Stimulated activated CD4-positive, alpha-beta T cell treated with anti-CD3 and anti-CD28 coated beads, Interleukin-2, amount 100 ng/mL, for 4 hours (primary cell): ENCODE measurements around the gene ZNF446.
A peak's percentile ranks its signal among the peaks of the same experiment; 100 is the strongest.
"Not testable (repeated sequence)": the region's sequence is repeated elsewhere in the genome, so short reads cannot be mapped to it uniquely, and the experiment has no call there.

ENCODE experiments used
- DNase-seq: peaks from one replicate; pipeline ENCODE4 v3.0.0-alpha.2; 2020; ENCODE audit warnings: low read depth

Gene ZNF446

DNA sequence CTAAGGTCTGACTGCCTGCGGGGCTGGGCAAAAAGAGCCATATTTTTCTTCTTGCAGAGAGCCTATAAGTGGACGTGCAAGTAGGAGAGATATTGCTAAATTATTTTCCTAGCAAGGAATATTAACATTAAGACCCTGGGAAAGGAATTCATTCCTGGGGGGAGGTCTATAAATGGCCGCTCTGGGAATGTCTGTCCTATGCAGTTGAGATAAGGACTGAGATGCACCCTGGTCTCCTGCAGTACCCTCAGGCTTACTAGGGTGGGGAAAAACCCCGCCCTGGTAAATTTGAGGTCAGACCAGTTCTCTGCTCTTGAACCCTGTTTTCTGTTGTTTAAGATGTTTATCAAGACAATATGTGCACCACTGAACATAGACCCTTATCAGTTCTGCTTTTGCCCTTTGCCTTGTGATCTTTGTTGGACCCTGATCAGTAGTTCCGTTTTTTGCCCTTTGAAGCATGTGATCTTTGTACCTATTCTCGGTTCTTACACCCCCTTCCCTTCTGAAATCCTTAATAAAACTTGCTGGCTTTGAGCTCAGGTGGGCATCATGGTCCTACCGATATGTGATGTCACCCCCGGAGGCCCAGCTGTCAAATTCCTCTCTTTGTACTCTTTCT lies 31.6 kb downstream of the ZNF446 start:
- not testable (repeated sequence) for DNase-seq

DNA sequence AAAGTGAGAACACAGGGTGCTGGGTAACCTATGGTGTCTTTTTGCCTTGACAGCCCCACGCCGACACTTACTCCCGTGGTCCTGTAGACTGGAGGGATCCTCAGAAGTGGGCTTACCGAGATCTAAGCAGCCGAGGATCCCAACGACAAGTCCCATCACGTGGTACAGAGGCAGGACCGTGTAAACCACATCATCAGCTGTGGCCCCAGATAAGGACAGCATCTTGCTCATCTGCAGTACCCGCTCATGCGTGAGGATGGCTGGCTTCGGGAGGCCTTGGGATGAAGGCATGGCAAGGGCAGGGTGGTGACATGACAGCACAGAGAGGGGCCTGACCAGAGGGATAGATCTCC lies 33.6 kb downstream of the ZNF446 start:
- DNase-seq: no peak

DNA sequence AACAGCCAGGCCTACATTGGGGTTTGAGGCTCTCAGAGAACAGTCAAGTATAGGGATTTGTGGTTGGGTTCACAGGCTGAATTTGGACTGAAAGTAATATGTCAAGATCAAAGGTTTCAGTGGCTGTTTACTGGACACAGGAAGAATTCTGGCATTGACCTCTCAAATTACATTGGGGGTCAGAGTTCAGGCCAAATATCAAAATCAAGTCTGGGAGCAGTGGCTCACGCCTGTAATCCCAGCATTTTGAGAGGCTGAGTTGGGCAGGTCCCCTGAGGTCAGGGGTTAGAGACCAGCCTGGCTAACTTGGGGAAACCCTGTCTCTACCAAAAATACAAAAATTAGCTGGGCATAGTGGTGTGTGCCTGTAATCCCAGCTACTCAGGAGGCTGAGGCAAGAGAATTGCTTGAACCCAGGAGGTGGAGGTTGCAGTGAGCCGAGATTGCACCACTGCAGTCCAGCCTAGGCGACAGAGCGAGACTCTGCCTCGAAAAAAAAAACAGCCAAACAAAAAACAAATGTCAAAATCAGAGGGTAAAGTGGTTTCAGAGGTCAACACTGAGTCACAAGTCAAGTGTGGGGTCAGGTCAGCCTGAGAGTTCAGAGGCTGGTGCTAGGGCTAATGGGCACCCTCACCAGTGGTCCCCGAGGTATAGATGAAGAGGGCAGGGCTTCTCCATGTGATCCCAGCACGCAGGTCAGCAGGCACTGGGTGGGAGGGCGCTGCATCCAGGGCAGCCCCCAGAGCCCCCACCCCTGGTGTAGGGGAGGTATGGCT lies 34.1 kb downstream of the ZNF446 start:
- DNase-seq: no peak

DNA sequence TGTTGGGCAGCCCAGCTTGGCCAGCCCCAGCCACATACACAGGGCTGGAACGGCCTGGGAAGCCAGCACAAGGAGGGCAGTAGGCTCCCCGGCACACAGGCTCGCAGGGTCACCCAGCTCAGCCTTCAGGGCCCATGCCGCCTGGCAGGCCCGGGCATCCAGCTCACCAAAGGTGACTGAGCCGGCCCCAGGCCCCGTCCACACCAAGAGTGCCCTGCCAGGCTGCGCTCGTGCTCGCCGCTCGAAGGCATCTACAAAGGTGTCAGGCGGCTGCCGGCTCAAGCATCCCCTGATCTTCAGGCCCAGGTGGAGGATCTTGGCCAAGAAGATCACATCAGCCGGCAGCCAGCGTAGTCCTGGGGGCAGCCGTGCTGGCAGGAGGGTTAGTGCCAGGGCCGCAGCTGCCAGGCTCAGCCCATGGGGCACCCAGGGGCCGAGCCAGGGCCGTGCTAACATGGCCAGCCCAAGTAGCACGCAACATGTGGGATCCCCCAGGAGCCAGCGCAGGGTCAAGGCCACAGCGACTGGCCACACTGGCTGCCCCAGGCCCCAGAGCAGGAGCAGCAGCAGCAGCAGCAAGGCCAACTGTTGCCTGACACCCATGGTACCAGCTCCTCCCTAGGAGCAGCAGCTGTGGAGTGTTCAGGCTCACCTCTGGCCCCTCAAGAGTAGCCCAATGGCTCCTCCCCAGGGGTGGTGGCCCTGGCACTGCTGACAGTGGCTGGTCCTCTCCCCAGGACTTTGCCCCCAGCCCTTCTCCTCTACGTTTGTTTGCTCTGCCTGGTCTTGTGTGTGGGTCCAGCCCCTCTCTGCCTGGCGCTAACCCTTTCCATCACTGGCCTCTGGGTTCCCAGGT lies 35.4 kb downstream of the ZNF446 start, which contains the start of gene SLC27A5:
Gene SLC27A5 (minus strand): TSS at position 640 of the 856 bp plus-strand sequence. CDS start 37 bp downstream, at position 603.
- no peak for DNase-seq

DNA sequence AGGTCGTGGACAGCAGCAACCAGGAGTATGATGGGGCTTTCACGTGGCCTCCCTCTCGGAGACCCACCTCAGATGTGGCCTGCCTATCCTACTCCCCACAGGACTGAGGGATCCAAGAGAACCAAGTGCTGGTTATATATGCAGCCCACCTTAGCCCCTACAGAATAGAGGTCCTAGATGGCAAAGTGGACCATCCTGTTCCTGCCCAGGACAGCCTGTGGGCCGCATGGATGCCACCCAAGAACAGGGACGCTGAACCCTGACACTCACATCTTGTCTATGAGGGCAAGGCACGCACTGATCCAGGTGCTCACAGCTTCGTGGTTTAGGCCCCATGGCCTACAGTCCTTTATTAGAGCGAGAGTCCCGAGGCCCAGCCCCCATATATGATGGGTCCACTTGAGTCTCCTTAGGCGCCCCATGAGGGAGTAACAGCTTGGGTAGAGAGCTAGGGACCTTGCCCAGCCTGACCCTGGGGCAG lies 37.1 kb downstream of the ZNF446 start:
- no peak for DNase-seq

DNA sequence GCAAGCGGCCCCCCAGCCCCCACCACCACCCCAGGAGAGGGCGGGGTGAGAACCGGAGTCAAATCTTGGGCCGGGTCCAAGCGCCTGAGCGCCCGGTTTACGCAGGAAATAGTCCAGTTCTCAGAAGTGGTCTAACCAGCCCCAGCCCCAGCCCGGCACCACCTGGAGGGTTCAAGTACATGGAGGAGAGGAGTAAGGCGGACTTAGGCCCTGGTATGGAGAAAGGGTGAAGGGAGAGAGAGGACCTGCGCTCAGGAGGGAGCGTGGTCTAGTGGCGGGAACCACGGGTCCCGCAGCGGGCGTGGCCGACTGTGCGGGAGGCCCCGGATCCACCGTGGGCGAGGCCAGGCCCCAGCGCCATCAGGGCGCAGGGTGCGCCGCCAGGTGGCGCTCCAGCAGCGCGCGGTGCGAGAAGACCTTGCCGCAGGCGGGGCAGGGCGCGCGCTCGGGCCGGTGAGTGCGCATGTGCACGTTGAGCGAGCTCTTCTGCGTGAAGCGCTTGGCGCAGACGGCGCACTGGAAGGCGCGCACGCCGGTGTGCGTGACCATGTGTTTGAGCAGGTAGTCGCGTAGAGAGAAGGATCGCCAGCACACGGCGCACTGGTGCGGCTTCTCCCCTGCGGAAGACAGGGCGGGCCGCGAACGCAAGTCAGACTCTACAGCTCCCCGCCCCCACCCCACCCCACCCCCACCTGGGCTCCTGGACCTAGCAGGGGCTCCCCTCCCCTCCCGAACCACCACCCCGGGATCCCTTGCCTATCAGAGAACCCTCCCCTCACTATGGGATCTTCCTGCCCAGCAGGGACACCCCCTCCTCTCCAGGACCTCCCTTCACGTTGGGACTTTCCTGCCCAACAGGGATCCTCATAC lies 37.8 kb downstream of the ZNF446 start:
- DNase-seq: peak; percentile 91

DNA sequence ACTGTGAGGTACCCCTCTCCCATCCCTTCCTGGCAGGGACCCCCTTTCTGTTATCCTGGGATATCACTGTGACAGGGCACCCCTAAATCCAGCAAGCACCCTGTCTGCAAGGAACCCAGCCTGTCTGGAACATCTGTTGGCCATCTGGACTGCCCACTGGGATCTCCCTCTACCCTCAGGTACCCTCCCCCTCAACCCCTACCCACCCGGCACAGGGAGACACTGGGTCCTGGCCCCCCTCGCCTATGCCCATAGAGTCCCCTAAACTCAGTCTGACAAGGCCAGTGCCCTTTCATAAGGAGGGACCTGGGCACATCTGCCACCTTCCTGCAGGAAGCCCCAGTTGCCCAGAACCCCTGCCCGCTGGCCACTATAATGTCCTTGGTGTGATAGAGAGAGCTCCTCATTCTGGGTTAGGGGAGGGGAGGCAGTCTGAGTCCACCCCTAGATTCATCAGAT lies 38.4 kb downstream of the ZNF446 start:
- DNase-seq: no peak

DNA sequence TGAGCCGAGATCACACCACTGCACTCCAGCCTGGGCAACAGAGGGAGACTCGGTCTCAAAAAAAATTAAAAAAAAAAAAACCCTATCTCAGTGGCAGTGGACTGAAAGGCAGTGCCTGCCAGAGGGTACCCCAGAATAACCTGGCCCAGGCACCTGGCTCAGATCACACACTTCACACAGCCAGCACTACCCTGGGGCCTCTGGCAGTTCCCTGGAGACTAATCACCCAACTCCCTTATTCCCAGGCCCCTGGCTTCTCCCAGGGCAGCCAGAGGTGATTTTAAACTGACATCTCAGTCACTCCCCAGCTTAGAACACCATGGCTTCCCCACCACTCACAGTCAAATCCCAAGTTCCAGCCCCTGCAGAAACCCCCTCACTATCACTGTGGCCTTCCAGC lies 39.1 kb downstream of the ZNF446 start:
- no peak for DNase-seq

DNA sequence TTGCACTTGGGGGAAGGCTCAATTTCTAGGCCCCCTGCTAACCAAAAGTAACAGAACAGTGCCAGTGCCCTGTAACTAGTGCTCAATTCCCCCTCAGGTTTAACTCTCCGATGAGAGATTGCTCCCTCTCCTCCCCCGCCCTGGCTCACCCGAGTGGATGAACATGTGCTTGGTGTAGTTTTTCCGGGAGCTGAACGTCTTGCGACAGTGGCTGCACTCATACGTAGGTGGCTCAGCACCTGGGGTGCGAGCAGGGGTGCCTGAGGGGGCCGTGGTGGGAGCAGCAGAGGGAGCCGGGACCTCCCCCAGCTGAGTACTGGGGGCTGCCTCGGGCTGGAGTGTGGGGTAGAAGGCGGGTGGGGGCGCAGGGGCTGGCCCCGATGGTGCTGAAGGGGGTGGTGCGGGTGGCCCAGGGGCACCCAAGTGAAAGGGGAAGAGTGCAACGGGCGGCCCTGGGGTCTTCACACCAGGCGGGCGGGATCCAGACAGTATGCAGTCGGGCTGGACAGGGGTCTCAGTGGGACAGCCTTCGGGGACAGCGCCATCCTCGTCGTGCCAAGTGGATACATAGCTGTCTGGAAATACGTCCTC lies 40.2 kb downstream of the ZNF446 start:
- no peak for DNase-seq

DNA sequence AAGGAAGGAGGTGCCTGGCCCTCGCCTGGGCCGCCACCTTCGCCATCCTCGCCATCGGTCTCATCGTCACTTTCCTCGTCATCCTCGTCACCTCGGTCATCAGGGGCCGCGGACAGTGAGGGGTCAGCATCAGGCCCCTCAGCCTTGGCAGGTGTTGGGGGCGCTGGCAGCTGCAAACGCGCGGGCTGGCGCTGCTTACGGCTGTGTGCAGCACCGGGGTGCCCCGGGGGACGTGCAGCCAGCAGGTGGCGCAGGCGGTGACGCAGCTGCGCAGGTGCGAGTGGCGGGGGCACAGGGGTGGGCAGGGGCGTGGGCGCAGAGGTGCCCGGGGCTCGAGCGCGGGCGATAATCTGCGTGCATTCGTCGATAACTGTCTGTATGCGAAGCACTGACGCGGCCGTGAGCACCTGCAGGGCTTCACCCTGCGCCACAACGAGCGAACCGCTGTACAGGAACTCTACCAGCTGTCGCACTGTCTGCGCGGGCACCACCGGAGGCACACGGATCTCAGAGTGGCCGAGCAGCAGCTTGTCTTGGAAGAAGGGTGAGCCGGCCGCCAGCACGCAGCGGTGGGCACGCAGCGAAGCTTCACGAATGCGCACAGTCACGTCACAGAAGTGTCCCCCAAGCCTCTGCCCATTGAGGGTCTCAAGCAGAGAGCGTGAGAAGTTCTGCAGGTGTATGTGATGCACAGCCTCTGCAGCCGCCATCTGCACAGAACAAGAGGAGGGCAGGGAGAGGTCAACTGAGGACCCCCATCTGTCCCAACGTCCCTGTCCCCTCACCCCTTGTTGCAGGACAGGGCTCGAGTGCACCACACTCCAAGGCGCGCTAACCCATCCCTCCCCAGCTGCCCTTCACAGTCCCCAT lies 41.0 kb downstream of the ZNF446 start:
- no peak for DNase-seq

DNA sequence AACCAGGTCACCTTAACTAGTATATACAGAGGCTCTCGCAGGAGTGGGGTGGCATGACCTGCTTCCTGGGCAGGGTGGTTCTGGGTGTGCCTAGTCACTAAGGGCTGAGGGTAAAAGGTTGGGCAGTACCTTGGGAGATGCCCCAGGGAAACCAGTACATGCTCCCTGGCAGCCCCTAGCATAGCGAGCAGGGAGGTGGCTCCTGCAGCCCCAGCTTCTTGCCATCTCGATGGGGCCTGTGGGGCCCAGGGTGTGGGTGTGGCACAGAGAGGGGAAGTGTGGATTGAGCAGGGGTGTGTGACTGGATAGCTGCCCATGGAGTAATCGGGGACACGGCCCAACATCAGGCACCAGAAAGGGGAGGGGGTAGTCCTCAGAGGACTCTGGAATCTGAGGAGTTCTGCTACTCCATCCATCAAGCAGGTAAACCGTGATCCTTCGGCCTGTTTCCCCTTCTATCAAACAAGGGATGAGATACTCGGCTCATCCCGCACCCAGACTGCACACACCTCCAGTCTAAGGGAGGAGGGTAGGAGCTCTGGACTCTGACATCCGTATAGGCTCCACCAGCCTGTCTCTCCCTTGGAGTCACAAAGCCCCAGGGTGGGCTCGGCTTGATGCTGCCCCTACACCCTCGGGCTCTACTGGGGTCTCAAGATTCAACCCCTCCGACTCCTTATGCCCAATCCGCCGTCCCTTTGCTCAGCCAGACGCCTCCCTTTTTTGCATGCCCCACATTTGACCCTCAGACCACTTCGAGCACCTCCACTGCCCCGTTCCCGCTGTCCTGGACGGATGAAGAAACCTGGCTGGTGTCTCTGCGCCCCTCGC lies 42.3 kb downstream of the ZNF446 start:
- DNase-seq: no peak

DNA sequence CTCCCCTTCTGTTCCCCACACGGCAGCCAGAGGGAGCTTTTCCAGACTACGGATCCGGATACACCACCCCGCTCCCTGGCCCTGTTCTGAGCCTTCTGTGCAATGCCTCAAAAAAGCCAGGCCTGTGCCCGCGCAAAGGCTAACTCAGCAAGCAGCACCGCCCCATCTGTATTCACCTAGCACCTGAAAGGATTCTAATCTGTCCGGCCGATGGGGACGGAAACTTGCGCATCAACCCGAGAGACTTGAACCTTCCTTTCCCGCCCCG lies 42.9 kb downstream of the ZNF446 start:
- DNase-seq: no peak

DNA sequence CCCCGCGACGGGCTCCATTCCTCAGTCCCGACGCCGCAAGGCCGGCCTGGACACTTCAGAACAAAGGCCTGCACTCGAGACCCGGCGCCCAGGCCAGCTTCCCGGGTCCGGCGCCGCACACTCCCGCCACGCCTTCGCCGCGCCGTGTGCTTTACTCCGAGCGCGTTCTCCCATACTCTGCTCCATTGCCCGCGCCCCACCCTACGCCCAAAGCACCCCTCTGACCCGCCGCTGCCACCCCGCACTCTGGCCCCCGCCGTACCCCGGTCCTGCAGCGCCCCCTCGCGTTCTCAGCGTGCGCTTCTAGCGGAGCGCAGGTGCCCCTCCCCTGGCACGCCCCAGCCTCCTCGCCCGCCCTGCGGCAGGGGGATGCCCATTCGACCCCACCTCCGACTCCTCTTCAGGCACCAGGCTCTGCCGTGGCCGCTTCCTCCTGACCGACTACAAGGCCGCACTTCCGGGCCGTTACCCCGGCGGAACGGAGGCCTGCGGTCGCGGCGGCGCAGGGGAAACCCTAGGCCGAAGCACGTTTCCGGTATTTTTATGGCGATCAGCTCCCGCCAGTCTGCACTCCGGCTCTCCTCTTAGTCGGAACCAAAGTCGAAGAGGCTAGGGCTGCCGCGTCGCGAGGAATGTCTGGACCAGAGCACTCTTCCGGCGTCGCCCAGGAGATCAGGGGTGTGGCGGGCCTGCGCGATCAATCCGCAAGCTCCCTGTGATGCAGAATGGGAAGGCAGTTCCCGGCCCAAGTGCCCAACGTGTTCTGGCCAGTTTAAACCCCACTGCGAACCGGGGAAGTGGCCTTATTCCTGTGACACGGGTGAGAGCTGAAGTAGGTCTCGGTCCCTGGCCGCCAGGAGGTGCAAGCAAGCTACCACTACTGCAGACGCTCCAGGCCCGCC lies 43.5 kb downstream of the ZNF446 start, which contains the start of gene ZBTB45:
Gene ZBTB45 (minus strand): TSS at position 456 of the 902 bp plus-strand sequence. CDS start 2,137 bp downstream, outside the sequence.
- DNase-seq: peak; percentile 73

DNA sequence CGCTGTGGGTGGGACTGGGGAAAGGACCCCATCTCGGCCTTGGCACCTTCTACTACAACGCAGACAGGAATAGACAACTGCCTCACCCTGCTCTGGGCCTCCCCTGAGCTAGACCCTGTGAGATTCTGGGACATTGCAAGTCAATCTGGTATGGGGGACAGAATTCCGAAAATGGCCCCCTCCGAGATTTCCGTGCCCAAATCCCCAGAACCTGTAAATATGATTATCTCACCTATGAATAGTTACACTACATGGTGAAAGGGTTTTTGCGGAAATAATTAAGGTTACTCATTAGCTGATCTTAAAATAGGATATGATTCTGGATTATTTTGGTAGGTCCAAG lies 44.1 kb downstream of the ZNF446 start:
- DNase-seq: no peak

DNA sequence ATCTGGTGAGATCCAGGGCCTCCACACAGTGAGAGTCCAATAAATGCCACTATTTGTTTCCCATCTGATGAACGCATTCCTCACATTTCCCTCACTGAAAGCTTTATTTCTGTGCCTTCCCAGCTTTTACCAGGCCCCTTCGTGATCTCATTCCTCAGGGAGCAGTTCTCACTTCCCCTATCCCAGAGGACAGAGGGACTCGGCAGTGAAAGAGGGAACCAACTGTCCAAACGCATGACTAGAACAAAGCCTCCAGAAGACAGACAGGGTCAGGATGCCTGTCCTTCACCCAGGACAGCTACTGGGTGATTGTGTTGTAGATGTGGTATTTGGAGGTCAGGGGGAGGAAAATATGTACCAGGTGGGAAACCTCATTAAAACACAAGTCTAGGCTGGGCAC lies 45.5 kb downstream of the ZNF446 start:
- no peak for DNase-seq

DNA sequence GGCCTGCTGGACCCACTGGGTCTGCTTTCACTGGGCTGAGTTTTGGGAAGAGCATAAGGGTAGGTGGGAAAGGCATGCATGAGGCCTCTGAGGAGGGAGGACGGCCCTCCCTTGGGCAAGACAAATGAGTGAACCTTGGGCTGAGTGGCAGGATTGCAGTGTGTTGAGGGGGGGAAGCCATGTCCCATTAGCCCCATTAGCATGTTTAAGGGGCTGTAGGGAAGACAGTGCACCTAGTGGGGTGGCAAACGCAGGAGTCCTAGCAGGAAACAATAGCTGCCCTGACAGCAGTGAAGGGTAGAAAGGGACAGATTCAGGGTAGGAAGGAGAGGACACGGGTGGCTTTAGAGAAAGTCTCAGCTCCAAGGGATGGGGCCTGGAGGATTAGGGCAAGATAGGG lies 46.6 kb downstream of the ZNF446 start:
- DNase-seq: no peak

DNA sequence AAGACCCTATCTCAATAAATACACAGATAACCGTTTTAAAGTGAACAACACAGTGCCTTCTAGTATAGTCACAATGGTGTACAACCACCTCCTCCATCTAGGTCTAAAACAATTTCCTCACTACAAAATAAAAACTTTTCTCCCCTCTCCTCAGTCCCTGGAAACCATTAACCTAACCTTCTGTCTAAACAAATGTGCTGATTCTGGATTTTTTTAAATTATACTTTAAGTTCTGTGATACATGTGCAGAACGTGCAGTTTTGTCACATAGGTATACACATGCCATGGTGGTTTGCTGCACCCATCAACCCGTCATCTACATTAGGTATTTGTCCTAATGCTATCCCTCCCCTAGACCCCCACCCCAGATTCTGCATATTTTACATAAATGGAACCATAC lies 53.3 kb downstream of the ZNF446 start:
- DNase-seq: no peak
